ENCODE measurements around the gene UBE2L5.

Gene UBE2L5

GRCh38 chr13:30406779-30407416, 15.4 kb upstream of the UBE2L5 start:
- DNase-seq: no peak

DNA sequence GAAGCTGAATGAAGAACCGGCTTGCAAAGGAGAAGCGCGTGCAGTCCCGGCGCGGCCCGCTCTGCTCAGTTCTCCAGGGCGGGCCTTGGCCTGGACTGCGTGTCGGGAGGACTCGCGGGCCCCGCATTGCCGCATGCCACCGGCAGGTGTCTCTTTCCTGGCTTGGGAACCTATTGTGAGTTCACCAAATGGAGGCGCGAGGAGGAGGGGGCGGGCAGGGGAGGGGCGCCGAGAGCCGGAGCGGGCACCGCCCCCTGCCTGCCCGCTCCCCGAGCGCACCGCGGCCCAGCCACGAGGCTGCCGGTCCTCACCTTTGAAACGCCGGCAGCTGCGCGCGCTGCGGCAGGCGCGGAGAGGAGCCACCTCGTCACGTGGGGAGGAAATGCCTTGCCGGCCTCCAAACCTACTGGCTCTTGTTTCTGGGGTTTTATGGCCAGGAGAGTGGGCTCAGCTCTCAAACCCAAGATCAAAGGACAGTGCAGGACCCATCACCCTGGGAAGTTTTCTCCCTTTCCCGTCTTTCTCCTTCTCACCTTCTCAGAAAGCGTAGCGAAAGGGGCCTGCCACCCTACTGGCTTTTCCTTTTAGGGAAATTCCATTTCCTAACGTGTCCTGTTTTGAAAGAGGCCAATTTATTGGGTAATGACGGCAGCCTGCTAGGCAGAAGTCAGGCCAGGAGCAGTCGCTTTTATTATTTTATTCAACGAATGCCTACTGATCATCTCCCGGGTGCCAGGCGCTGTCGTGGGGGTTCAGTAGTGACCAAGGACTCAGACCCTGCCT, 13.8 kb upstream of the UBE2L5 start:
- peak; percentile 98 for DNase-seq

GRCh38 chr13:30409886-30410704, 12.2 kb upstream of the UBE2L5 start:
- peak; percentile 77 for DNase-seq

GRCh38 chr13:30410705-30411125, 11.6 kb upstream of the UBE2L5 start:
- no peak for DNase-seq

- DNase-seq: no peak
Measured at GRCh38 chr13:30412346-30412745, 9.9 kb upstream of the UBE2L5 start.

DNA sequence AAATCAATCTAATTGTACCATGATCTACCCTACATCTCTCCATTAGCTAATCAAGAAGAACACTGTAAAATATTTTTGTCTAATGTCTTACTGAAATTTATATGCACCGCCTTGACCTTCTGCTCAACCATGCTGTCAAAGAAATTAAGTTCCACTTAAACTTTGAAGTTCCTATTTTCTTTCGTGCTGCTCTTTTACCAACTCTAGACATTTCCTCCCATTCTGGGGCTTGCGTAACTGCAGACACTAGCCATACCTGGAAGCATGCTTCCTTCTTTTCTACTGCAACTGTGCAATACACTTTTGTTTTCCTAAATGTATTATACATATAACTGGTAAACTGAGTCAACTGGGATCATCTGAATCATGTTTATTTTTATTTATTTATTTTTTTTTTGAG, 8.5 kb upstream of the UBE2L5 start:
- DNase-seq: no peak

- DNase-seq: no peak
Measured at GRCh38 chr13:30415430-30416030, 6.8 kb upstream of the UBE2L5 start.

DNA sequence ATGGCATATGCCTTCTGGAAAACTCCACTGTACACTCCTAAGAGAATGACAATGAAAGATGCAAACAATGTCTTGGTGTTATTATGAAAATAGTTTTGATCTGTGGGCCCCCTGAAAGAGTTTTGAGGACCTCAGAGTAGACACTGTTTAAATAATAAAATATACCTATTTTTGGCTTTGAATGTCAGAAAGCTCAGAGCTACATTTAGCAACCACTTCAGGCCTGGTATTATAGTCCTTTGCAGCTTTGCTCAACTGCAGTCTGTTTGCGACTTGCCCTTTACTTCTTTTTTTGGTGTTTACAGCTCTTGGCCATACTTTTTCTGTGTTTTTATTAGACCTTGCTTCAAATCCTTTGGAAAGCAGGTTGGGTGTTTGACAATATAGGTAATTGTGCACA, 5.8 kb upstream of the UBE2L5 start:
- no peak for DNase-seq

DNA sequence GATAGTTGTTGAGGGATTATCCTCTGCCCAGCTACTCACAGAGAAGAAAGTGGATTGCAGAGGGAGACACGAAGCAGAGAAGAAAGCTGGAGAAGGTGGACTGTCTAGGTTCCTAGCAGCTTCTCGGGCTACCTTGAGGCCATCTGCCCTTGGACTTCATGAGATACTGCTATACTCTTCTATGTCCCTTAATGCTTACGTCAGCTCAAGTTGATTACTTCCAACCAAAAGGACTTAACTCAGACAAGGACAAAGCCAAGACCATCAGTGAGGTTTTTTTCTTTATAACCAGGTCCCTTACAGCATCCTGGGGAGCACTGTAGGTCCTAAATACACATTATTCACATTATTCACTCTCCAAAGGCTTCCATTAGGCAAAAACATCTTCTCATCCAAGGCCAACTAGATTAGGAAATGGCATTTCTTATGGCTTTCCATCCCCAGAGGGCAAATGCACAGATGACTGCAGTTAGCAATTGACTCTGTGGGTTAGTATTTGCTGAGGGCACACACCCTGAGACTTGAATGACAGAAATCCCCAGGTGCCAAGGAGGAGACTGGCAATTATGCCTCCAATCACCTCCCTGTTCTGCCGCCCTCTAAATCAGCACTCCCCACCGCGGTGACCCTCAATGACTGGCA, 4.1 kb upstream of the UBE2L5 start:
- no peak for DNase-seq

GRCh38 chr13:30418717-30419459, 3.4 kb upstream of the UBE2L5 start:
- DNase-seq: no peak

DNA sequence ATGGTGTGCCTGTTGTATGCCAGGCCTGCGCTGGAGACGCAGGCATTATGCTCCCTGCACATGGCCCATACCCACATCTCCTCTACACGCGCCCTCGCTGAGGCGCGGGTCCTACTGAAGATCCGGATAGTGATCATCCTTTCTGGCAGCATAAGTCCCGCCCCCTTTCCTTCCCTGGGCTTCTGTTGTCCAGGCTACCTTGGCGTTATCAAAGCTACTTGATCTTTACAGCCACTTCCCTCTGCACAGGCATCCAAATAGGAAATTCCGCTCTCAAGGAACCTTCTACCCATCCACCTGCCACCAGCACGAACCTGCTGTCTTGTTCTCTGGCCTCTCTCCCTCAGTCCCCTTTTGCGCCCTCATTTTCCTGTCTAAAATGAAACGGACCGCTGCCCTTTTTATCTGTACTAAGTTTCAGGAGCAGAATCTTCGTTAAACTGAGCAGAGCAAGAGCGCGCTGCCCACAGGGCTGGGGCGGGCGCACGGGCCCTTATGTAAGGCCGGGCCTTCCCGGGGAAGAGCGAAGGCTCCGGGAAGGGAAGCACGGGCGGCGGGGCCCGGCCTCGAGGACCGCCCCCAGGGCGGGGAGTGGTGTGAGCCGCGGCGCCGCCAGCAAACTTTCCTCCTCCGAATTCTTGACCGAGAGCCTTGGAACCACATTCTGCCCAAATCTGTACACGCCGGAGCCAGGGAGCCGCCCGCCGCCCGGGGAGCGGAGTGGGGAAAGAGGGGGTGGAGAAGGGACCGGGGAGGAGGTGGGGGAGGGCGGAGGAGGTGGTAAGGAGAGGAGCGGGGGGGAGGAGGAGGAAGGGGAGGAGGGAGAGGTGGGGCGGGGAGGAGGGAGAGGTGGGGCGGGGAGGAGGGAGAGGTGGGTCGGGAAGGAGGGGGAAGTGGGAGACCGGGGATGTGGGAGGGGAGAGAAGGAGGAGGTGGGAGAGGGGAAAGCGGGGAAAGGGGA, 920 bp upstream of the UBE2L5 start:
- peak; percentile 91 for DNase-seq

DNA sequence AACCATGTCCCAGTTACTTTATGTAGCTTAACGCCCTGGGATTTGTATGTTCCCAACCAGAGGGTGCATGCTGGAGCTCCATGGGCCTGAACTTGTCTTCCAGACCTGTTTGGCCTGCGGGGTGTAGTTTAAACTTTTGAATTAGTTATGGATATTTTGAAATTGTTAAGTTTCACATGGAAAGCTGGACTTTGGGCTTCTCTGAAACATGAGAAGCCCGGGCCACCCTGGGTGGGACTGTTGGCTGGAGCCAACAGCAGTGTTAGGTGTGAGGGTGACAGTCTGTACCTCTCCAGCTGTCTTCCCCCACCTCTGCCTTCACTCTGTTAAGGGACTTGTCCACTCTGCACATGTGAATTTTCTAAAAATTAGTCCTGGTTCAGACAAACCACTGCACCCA, 1.6 kb downstream of the UBE2L5 start:
- DNase-seq: no peak

DNA sequence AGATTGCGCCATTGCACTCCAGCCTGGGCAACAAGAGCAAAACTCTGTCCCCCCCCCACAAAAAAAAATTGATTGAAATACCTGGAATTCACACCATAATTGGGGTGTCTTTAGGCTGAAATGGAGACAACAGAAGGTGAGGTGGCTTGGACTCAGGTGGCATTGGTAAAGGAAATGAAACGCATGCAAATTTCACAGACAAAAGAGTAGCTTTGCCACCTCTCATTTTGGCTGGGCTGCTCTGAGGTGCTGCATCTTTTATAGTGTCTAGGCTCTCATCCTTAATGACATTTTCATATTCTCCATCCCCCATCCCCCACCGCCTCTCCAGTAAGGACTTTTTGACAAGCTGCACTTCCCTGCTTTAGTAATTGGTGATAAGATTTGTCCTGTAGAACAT, 6.9 kb downstream of the UBE2L5 start:
- no peak for DNase-seq

GRCh38 chr13:30429721-30430694, 7.7 kb downstream of the UBE2L5 start:
- peak; percentile 65 for DNase-seq

DNA sequence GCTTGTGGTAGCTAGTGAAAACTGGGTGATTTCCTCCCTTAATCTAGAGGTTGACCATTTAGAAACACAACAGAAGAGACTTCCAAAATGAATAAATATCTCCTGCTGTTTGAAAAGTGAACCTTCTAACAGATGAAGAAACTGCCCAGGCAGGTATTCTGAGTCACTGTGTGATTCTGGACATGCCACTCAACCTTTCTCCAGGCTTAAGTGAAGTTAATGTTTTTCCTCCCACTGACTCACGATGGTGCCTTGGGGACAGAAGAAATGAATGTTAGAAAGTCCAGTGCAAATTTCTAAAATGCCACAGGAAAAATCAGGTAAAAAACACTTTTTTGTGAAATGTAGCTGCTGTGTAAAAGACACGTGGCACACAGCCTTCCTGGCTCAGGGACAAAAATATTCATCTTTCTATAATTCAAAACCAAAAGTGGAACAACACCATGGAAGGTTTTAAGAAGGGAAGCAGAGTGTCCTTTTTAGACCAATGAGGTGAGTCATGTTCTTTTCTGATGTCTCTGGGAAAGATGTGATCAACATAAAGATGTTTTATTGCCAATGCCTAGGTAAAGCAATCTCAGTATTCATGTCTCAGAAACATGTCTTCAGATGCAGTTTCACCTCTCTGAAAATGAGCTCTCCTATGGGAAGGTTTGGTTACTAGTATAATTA, 9.1 kb downstream of the UBE2L5 start:
- DNase-seq: peak; percentile 75

GRCh38 chr13:30435911-30436451, 13.7 kb downstream of the UBE2L5 start:
- DNase-seq: no peak

- peak; percentile 18 for DNase-seq
Measured at GRCh38 chr13:30437177-30437576, 14.9 kb downstream of the UBE2L5 start.

DNA sequence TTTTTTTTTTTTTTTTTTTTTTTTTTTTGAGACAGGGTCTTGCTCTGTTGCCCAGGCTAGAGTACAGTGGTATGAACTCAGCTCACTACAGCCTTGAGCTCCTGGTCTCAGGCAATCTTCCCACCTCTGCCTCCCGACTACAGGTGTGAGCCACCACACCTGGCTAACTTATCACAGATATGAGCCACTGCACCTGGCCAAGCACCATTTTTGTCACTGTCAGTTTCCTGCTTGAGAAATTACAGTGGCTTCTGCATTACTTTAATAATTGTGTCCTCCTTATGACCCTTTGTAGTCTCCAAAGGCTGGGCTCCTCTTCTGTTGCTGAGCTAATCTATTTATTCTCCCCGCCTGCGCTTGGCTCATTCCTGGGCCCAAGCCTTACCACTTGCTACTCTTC, 16.0 kb downstream of the UBE2L5 start:
- no peak for DNase-seq

Data from islet precursor cell (in vitro differentiated cells).